PC-3 (cell line): ENCODE results near the gene PLAAT3. TPM values are rescaled to one million over a fixed set of nuclear protein-coding genes. Genes with fewer than 3 reads are reported as not detected.
"Not testable (repeated sequence)": the region's sequence is repeated elsewhere in the genome, so short reads cannot be mapped to it uniquely, and the experiment has no call there.

Experiments used
- ATAC-seq: fragments of 200-7000 bp; cut with Tn5 transposase; 2 replicates; pipeline ENCODE4 v1.9.1; 2020; ENCODE audit warnings: mild to moderate bottlenecking, moderate library complexity
- BruUV-seq: library from RNA; stranded (reverse); fragments of 400-500 nt; replicated peaks from 2 replicates; lab custom pipeline; 2021; lab: Mats Ljungman, UMichigan
- CTCF ChIA-PET: fragments of 300-600 bp; sonication (Branson Sonifier 250); formaldehyde crosslinking; loops from one replicate; lab custom pipeline; 2022; ENCODE audit warnings: antibody characterized with exemption; lab: Charles Lee
- POLR2A ChIA-PET: fragments of 300-600 bp; sonication (Branson Sonifier 250); formaldehyde crosslinking; loops from one replicate; lab custom pipeline; 2022; ENCODE audit warnings: antibody characterized with exemption; ENCODE audit not compliant: unreplicated experiment; lab: Charles Lee
- DNase-seq: peaks from one replicate; pipeline ENCODE4 v3.0.0-alpha.2; 2015
- H2AFZ ChIP-seq: fragments of 300-600 bp; sonication (generic); 2 replicates; pipeline ENCODE4 v1.6.0; 2016; ENCODE audit warnings: antibody characterized with exemption, low read length
- H3F3A ChIP-seq: fragments of 300-600 bp; sonication (generic); one replicate; pipeline ENCODE4 v1.6.0; 2017; ENCODE audit warnings: antibody characterized with exemption, low read length, control low read depth, mild to moderate bottlenecking; ENCODE audit not compliant: unreplicated experiment
- H3K27ac ChIP-seq: fragments of 300-600 bp; sonication (generic); 2 replicates; pipeline ENCODE4 v1.5.1; 2016; ENCODE audit warnings: mild to moderate bottlenecking, low read length
- H3K27me3 ChIP-seq: fragments of 300-600 bp; sonication (generic); 2 replicates; pipeline ENCODE4 v1.6.1; 2016; ENCODE audit warnings: low read length, mixed read lengths
- H3K36me3 ChIP-seq: fragments of 300-600 bp; sonication (generic); 2 replicates; pipeline ENCODE4 v1.6.1; 2016; ENCODE audit warnings: low read depth, mixed run types, low read length, mixed read lengths
- H3K4me1 ChIP-seq: fragments of 300-600 bp; sonication (generic); 2 replicates; pipeline ENCODE4 v1.5.1; 2016; ENCODE audit warnings: low read length; ENCODE audit not compliant: insufficient read depth
- H3K4me2 ChIP-seq: fragments of 300-600 bp; sonication (generic); 2 replicates; pipeline ENCODE4 v1.6.0; 2016; ENCODE audit warnings: low read length
- H3K4me3 ChIP-seq: fragments of 300-600 bp; sonication (generic); 2 replicates; pipeline ENCODE4 v1.5.1; 2016; ENCODE audit warnings: mild to moderate bottlenecking, low read length, mixed read lengths
- H3K79me2 ChIP-seq: fragments of 300-600 bp; sonication (generic); 2 replicates; pipeline ENCODE4 v1.6.1; 2017; ENCODE audit warnings: low read length, mixed read lengths
- H3K9ac ChIP-seq: fragments of 300-600 bp; sonication (generic); 2 replicates; pipeline ENCODE4 v1.6.0; 2016; ENCODE audit warnings: mild to moderate bottlenecking, low read length
- H3K9me2 ChIP-seq: fragments of 300-600 bp; sonication (generic); replicated peaks from 2 replicates; pipeline ENCODE4 v1.6.1; 2016; ENCODE audit warnings: mixed run types, low read length, mixed read lengths
- H3K9me3 ChIP-seq: fragments of 300-600 bp; sonication (generic); 2 replicates; pipeline ENCODE4 v1.6.1; 2016; ENCODE audit warnings: low read length, mixed read lengths
- H4K20me1 ChIP-seq: fragments of 300-600 bp; sonication (generic); 2 replicates; pipeline ENCODE4 v1.6.1; 2016; ENCODE audit warnings: low read length, mixed read lengths
- CTCF ChIP-seq: fragments of 300-600 bp; sonication (generic); conservative IDR thresholded peaks from 2 replicates; pipeline ENCODE4 v1.5.1; 2017; ENCODE audit warnings: antibody characterized with exemption, low read depth, mild to moderate bottlenecking, low read length
- EZH2 ChIP-seq: fragments of 300-600 bp; sonication (generic); IDR thresholded peaks from one replicate; pipeline ENCODE4 v1.6.1; 2017; ENCODE audit warnings: antibody characterized with exemption, mild to moderate bottlenecking, low read length; ENCODE audit not compliant: unreplicated experiment
- EZH2phosphoT487 ChIP-seq: fragments of 300-600 bp; sonication (generic); IDR thresholded peaks from 2 replicates; pipeline ENCODE4 v1.6.1; 2018; ENCODE audit warnings: mild to moderate bottlenecking, antibody characterized with exemption, low read length, borderline replicate concordance
- intact Hi-C: fragments of 100-400 bp; cut with micrococcal nuclease; formaldehyde crosslinking; loops from 2 replicates; pipeline ENCODE4 v1.9.0; 2023
- total RNA-seq: library from RNA; depleted of rRNA; stranded (reverse); fragments of >200 nt; gene quantifications from 2 replicates; pipeline ENCODE4 v1.2.3, GENCODE V29; 2014

The PLAAT3 gene
- total RNA-seq, 1 experiment from 2014 or later, result 69.0 TPM

GRCh38 chr11:63548178-63548577 is 66.1 kb downstream of the PLAAT3 start:
- TF ChIP-seq CTCF (no peak), EZH2phosphoT487 (no peak), EZH2 (no peak)
- Histone ChIP-seq H3K27me3 (no peaks in the 10 kb centered on the region), H3K4me1 (peaks cover 8% of the 10 kb centered on the region; the same call in 1 of the 2 replicates), H3K9ac (no peak overlapping the region), H3K36me3 (no peaks in the 10 kb centered on the region), H3K79me2 (no peaks in the 10 kb centered on the region), H3K4me2 (no peak overlapping the region), H3F3A (no peaks in the 10 kb centered on the region), H4K20me1 (no peaks in the 10 kb centered on the region), H3K27ac (no peak overlapping the region), H3K4me3 (no peak overlapping the region), H3K9me3 (no peaks in the 10 kb centered on the region), H3K9me2 (no peaks in the 10 kb centered on the region), H2AFZ (no peak overlapping the region)
- DNase-seq (no peak), ATAC-seq (no peak)
- no TSS peak for BruUV-seq
- intact Hi-C loops, result no loop called here
- CTCF ChIA-PET, result no interaction called here
- POLR2A ChIA-PET, result no interaction called here

- Histone ChIP-seq H3K27ac (no peak overlapping the region), H3K9ac (no peak overlapping the region), H2AFZ (no peak overlapping the region), H3K27me3 (no peaks in the 10 kb centered on the region), H3K9me2 (no peaks in the 10 kb centered on the region), H4K20me1 (no peaks in the 10 kb centered on the region), H3K36me3 (no peaks in the 10 kb centered on the region), H3K4me2 (no peak overlapping the region), H3K79me2 (no peaks in the 10 kb centered on the region), H3K9me3 (no peaks in the 10 kb centered on the region), H3K4me1 (no peaks in the 10 kb centered on the region), H3F3A (no peaks in the 10 kb centered on the region), H3K4me3 (no peak overlapping the region)
- ChIA-PET POLR2A (no interaction called here), CTCF (no interaction called here)
- no peak for TF ChIP-seq CTCF
- TF ChIP-seq EZH2, result no peak
- TF ChIP-seq EZH2phosphoT487, result no peak
- intact Hi-C loops, result no loop called here
- ATAC-seq, result no peak
- no TSS peak for BruUV-seq
- no peak for DNase-seq
Measured at GRCh38 chr11:63547061-63547460, 67.2 kb downstream of the PLAAT3 start.

GRCh38 chr11:63543711-63544110 is 70.5 kb downstream of the PLAAT3 start:
- no TSS peak for BruUV-seq
- no peak overlapping the region for H2AFZ ChIP-seq
- H3K36me3 ChIP-seq, result no peaks in the 10 kb centered on the region
- H3F3A ChIP-seq, result no peaks in the 10 kb centered on the region
- no peak overlapping the region for H3K4me2 ChIP-seq
- no peak overlapping the region for H3K4me3 ChIP-seq
- ChIA-PET POLR2A (no interaction called here), CTCF (no interaction called here)
- H3K9ac ChIP-seq, result no peak overlapping the region
- no peak for DNase-seq
- H3K9me2 ChIP-seq, result no peaks in the 10 kb centered on the region
- intact Hi-C loops, result no loop called here
- H3K9me3 ChIP-seq, result no peaks in the 10 kb centered on the region
- no peaks in the 10 kb centered on the region for H4K20me1 ChIP-seq
- H3K4me1 ChIP-seq, result no peaks in the 10 kb centered on the region
- TF ChIP-seq CTCF (no peak), EZH2 (no peak), EZH2phosphoT487 (no peak)
- H3K79me2 ChIP-seq, result no peaks in the 10 kb centered on the region
- ATAC-seq, result no peak
- H3K27ac ChIP-seq, result no peak overlapping the region
- H3K27me3 ChIP-seq, result no peaks in the 10 kb centered on the region

- H3F3A ChIP-seq, H3K27me3 ChIP-seq, H2AFZ ChIP-seq, DNase-seq, BruUV-seq, H4K20me1 ChIP-seq, POLR2A ChIA-PET, H3K27ac ChIP-seq, H3K4me3 ChIP-seq, ATAC-seq, H3K79me2 ChIP-seq, CTCF ChIA-PET, H3K4me1 ChIP-seq, H3K9me2 ChIP-seq, H3K9ac ChIP-seq, H3K9me3 ChIP-seq, H3K4me2 ChIP-seq, intact Hi-C loops, H3K36me3 ChIP-seq: not testable (repeated sequence)
Measured at GRCh38 chr11:63542506-63542905, 71.7 kb downstream of the PLAAT3 start.
